ENCODE results near the gene SPDL1.

DNA sequence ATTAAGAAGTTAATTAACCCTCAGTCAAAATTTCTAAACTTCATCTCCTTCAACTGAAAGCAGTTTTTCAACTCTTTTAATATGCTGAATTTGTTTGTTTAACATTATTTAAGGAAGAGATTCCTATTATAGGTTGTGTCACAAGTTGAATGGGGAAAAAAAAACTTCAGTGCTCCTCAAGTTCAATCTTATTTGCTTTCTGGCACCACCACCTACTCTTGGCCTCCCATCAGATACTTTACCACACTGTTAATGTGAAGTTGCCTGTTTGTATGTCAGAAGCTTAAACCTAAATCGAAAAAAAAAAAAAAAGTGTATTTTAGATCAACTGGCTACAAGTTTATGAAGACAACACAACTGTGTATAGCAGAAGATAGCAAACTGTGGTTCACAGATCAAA, 49.4 kb downstream of the SPDL1 start:
- TF ChIP-seq POLR2A (IDR thresholded peaks at IDR 0.05; ENCODE audit: low read depth, low read length) (no peak), TAF1 (IDR thresholded peaks at IDR 0.05; ENCODE audit: borderline replicate concordance, low read depth, low read length) (no peak), POLR2AphosphoS5 (IDR thresholded peaks at IDR 0.05; ENCODE audit: low read depth, low read length) (no peak)
